ENCODE measurements around the gene IFNL4.
"Not testable (repeated sequence)": the region's sequence is repeated elsewhere in the genome, so short reads cannot be mapped to it uniquely, and the experiment has no call there.

IFNL4 gene

DNA sequence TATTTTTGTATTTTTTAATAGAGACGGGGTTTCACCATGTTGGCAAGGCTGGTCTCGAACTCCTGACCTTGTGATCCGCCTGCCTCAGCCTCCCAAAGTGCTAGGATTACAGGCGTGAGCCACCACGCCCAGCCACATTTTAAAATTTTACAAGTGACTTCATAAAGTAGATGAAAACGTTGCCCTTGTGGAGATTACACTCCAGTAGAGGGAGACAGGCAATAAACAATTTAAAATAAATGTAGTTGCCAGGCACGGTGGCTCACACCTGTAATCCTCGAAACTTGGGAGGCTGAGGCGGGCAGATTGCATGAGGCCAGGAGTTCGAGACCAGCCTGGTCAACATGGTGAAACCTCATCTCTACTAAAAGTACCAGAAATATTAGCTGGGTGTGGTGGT is 29.5 kb downstream of the IFNL4 start:
- DNase-seq: not testable (repeated sequence)

DNA sequence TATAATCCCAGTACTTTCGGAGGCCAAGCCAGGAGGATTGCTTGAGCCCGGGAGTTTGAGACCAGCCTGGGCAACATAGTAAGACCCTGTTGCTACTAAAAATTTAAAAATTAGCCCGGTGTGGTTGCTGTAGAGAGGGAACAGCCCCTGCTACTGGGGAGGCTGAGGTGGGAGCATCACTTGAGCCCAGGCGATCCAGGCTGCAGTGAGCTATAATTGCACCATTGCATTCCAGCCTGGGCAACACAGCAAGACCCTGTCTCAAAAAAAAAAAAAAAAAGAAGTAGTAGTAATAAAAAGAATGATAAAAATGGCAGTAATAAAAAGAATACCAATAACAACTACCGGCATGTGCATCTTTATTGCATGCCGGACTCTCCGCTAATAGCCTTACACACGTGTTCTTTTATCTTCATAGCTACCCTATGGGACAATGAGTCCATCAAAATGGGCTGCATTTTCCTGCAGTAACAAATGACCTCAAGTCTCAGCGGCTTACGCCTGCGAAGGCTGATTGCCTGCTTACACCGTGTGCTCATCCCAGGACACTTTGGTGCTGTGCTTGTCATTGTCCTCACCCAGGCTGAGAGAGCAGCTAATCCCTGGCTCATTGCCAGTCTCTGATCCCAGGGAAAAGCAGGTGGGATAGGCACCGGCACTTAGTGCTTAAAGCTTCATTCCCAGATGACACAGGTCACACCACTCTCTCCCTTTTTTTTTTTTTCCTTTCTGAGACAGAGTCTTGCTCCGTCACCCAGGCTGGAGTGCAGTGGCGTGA is 30.2 kb downstream of the IFNL4 start:
- DNase-seq: peak; percentile 58

DNA sequence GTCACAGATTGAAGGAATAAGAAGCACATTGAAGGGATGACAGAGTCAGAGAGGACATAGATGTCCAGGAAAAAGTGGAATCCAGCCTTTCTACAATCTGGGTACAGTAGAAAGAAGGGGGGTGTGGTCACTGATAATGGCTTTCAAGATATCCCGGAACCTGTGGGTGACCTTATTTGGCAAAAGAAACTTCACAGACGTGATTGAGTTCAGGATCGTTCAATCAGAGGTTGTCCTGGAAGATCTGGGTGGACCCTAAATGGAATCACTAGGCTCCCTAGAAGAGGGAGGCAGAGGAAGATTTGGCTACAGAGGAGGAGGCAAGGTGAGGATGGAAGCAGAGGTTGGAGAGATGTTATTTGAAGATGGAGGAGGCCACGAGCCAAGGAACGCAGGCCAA is 31.6 kb downstream of the IFNL4 start:
- DNase-seq: no peak

DNA sequence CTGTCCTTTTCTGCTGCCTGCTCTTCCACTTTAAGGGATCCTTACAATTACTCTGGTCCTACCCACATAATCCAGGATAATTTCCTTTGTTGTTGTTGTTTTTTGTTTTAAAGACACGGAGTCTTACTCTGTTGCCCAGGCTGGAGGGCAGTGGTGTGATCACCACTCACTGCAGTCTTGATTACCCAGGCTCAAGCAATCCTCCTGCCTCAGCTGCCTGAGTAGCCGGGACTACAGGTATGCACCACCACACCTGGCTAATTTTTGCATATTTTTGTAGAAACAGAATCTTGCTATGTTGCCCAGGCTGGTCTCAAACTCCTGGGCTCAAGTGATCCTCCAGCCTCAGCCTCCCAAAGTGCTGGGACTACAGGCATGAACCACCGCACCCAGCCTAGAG is 33.3 kb downstream of the IFNL4 start:
- DNase-seq: not testable (repeated sequence)

DNA sequence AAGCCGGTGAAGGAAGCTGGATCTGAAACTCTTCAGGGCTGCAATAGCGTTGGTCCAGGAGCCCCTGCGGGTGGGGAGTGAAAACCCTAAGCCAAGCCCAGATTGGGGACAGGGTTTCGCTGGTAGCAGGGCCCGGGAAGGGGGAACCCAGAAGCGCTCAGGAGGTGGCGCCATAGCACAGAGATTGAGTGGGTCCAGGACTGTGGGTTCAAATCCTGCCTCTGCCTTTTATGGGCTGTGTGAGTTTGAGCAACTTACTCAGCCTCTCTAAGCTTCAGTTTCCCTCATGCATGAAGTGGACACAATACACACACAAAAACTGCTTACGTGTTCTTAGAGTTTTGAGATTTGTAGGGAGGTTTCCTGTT is 36.3 kb downstream of the IFNL4 start:
- no peak for DNase-seq

DNA sequence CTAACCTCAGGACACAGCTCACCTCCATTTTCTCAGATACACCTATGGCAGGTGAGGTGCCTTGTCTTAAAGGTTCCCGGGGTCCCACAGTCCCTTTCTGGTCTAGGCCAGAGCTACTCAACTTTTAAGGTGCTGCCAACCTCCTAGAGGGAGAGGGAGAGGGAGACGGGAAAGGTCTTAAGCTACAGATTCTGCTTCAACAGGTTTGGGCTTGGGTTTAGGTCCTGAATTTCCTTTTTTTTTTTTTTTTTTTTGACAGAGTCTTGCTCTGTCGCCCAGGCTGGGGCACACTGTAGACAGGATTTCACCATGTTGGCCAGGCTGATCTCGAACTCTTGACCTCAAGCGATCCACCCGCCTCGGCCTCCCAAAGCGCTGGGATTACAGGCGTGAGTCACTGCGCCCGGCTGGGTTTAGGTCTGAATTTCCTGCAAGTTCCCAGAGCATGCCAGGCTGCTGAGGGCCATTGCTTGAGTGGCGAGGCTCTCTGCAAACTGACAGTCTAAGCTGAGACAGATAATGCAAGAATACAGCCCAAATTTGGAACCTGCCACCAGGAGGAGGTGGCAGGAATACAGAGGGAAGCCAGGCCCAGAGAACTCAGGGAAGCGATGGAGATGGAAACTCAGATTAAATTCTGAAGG is 36.8 kb downstream of the IFNL4 start:
- DNase-seq: no peak

DNA sequence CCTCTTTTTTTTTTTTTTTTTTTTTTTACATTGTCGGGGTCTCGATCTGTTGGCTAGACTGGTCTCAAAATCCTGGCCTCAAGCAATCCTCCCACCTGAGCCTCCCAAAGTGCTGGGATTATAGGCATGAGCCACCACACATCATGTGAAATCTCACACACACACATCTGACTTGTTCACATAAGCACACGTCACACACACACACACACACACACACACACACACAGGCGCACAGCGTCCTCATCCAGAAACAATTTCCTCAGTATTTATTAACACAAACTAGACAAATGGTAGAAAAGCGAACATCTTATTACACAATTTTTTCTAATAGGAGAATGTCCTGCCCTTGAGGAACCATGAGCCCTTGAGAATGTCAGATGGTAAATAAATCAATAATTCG is 39.5 kb downstream of the IFNL4 start:
- no peak for DNase-seq

DNA sequence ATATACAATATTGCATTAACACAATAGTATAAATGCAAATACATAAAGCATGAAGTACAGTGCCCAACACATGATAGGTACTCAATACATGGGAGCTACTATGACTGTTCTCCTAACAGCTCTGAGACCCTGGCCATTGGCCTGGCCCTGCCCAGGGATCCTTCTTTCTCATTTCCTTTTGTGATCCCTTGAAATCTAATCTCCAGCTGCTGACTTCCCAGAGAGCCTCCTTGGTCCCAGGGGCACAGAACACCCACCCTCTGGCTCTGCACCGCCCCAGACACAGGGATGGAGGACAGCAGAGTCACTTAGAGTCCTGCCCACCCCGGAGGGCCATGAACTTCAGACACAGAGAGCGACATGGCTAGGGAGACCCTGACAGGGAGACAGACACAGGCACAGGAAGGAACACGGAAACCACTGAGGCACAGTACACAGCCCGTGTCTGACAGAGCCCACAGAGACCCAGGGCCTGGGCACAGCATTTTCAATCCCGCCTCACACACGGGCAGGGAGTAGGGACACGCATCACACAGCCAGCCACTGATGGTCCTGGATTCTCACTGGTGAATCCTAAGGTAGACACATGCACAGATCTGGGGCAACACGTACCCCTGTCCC is 40.4 kb downstream of the IFNL4 start:
- no peak for DNase-seq

DNA sequence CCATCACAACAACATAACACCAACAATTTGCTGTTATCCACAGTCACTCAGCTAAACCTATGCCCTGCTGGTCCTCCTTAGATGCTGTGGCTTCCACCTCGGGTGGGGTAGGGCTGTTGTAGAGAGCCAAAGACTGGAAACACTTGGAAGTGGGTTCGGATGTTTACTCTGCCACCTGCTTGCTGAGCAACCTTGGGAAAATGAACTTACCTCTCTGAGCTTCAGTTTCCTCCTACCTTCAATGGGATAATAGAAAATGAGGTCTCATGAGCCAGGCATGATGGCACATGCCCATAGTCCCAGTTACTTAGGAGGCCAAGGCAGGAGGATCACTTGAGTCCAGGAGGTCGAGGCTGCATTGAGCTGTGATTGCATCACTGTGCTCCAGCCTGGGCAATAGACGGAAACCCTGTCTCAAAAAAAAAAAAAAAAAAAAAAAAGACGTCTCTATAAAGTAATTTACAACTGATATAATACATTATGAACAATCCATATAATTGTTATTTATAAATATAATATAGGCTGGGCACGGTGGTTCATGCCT is 41.3 kb downstream of the IFNL4 start:
- DNase-seq: no peak

DNA sequence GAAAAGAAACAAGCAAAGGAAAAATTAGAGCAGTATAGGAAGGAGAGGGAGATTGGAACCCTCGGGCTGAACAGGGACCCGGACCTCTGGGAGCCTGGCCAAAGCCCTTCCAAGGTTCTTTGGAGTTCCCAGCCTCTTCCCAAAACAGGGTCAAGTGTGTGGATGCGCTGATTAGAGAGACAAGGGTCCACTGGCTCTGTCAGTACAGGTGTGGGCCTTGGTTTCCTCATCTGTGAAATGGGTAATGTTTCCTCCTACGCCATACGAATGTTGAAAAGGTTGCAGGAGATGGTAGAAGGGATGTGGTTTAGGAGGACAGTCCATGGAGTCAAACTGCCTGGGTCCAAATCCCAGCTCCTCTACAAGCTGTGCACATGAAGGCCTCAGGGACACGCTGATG is 42.5 kb downstream of the IFNL4 start:
- no peak for DNase-seq

DNA sequence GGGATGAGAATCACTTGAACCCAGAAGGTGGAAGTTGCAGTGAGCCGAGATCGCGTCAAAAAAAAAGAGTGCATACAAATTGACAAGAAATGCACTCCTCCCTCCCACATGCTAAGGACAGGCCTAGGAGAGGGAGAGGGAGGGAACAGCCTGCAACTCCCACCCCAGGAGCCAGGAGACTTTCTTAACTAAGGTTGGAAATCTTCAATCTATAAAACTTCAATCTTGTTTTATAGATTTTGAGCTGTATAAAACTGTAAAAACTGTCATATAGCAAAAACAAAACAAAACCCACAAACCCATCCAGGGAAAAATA is 43.2 kb downstream of the IFNL4 start:
- no peak for DNase-seq

DNA sequence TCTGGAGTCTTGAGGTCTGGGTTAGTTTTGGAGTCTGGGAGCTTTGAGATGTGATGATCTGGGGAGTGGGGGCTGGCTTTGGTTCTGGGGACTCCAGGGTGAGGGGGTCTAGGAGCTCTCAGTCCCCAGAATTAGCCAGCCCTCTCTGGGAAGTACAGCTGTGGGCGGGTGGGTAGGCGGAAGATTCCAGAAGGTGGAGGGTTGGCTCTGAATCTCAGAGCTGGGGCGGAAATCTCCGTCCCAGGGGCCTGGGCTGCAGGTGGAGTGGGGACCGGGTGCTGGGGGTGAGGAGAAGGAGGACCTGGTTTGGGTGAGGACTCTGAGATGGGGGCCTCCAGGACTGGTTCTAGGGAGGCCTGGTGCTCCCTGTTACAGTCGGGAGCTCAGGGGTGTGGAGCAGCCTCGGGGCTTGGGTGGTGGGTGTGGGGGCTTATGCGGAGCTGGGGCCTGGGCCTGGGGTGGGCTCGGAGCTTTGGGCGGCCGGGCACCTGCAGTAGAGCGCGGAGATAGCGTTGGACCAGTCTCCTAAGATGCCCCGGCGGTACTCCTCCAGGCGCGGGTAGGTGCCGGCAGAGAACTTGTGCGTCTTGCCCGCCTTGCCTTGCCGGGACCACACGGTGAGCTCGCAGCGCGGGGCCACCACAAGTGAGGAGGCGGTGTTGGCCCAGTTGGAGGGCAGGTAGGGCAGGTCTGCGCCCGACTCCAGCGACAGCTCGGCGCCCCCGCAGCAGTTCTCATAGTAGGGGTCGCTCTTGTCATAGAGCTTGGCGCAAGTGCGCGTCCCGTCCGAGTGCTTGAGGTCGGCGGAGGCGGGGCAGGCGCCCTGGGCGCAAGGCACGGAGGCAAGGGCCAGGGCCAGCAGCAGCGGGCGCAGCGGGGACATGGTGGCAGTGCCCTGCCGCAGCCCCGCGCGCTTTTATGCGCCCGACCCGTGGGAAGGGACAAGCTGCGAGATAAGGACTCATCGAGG is 45.0 kb downstream of the IFNL4 start, which contains the start of gene SYCN:
TSS of gene SYCN (minus strand) at position 892 of the 970 bp plus-strand sequence. CDS start at position 883, 9 bp downstream.
- DNase-seq: no peak

DNA sequence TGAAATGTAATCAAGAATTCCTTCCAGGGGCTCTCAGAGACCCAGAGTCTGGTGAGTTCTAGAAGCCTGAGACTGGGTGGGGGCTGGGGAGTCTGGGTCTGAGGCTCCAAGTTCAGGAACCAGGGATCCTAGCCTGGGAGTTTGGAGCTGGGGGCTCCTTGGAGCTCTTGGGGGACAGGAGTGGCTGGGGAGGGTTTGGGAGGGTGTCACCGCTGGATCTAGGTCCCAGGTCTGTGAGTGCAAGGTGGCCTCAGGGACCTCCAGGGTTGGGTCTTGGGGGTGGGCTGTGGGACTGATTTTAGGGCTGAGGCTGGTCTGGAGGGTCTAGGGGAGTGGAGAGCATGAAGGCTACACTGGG is 45.7 kb downstream of the IFNL4 start:
- DNase-seq: no peak

DNA sequence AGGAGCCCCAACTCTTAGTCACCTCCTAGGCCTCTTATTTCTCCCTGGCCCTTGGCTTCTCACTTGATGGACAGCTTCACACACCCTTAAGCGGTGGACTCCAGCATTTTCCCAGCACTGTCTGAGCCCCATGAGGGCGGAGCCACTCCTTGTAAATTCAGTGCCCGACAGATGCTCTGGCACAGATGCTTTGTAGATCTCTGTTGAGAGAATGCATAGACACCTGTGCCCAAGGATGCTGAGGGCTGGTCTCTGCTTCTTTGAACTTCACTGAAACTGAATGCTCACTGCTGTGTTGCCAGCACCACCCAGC is 47.9 kb downstream of the IFNL4 start:
- peak; percentile 78 for DNase-seq

DNA sequence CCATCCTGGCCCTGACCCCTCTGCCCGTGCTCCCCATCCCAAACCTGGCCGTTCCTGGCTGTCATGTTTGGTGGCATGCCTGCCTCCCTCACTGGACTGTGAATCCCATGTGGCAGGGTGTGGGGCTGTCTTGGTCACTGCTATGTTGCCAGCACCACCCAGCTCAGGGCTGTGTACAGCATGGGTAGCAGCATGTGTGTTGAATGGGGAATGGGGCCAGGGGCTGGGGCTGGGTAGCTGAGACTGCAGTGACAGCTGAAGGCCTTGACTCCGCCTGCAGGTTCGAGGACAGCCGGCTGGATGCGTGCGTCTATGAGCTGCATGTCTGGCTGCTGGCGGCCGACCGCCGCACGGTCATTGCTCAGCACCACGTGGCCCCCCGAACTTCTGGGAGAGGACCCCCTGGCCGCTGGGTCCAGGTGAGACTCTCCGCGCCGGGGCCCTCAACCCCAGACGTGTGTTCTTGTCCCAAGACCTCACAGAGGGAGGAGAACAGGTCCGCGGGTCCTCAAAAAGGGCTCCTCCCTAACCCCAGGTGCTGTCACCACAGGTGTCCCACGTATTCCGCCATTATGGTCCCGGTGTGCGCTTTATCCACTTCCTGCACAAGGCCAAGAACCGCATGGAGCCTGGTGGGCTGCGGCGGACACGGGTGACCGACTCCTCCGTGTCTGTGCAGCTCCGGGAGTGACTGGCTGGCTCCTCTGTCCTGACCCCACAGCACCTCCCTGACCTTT is 48.4 kb downstream of the IFNL4 start:
- no peak for DNase-seq

DNA sequence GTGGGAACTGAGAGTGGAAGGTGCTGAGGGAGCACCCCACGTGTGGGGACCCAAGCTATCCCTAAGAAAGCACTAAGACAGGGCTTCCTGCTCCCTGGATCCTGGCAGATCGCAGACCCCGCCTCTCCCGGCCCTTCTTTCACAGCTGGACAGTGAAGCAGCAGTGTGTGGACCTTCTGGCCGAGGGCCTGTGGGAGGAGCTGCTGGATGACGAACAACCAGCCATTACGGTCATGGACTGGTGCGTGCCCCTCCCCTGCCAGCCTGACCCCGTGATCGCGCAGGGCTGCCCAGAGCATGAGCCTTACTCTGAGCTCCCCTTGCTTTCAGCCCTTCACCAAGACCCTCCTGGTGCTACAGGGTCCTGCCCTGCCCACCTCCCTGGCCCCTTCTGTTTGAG is 49.6 kb downstream of the IFNL4 start:
- DNase-seq: no peak

DNA sequence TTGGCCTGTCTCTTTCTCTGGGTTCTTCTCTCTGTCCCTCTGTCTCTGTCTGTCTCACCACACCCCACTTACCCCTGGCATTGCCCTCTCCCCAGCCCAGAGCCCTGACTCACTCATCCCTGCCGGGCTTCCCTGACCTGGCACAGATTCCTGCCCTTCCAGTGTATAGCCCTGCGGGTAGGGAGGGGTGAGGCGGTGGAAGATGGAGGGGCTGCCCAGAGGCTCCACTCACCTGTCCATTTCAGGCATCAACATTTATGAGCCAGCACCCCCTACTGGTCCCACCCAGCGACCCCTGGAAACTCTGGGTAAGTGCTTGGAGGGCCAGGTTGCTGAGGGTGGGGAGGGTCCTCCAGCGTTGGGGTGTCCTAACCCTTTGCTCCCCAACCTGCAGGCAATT is 50.8 kb downstream of the IFNL4 start:
- DNase-seq: no peak

DNA sequence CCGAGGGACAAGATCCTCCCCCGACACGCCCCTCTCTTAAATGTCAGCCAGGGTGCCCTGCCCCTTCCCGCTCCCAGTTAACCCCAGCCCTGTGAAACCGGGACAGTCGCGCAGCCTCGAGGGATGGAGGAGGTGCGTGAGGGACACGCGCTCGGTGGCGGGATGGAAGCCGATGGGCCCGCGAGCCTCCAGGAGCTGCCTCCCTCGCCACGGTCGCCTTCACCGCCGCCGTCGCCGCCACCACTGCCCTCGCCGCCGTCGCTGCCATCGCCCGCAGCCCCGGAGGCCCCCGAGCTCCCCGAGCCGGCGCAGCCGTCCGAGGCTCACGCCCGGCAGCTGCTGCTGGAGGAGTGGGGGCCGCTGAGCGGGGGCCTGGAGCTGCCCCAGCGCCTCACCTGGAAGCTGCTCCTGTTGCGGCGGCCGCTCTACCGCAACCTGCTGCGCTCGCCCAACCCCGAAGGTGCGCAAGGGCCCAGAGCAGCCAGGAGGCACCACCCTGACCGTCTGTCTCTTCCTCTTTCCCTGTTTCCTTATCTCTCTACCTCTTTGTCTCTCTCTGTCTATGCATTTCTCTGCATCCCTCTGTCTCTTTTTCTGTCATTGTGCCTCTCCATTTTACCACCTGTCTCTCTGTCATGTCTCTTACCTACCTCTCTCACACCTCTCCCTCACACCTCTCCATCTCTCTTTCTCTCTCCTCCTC is 51.6 kb downstream of the IFNL4 start, which contains the start of gene NCCRP1:
TSS of gene NCCRP1 (plus strand) at position 105 of the 703 bp plus-strand sequence. CDS start at position 124, 19 bp downstream.
- DNase-seq: no peak

DNA sequence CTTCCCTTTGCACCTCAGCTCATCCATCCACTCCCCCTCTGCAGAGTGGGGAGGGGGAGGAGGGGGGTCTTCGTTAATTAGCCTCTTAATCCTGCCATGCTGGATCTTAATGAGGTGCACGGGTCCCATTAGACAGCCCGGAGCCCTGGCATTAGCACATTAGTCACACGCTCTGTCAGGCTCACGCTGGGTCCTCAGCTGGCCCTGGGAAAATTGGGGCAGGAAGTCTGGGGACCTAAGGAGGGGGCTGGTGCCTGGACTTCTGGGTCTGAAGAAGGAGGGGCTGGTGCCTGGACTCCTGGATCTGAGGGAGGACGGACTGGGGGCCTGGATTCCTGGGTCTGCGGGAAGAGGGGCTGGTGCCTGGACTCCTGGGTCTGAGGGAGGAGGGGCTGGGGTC is 52.3 kb downstream of the IFNL4 start:
- no peak for DNase-seq
